Activated CD4-positive, alpha-beta T cell treated with anti-CD3 and anti-CD28 coated beads for 36 hours (primary cell): ENCODE measurements around the gene DOCK9. TPM values are rescaled to one million over a fixed set of nuclear protein-coding genes. Genes with fewer than 3 reads are reported as not detected.

ENCODE experiments used
- ATAC-seq: fragments of 200-7000 bp; cut with Tn5 transposase; one replicate; pipeline ENCODE4 v1.10.0; 2021; ENCODE audit warnings: mild to moderate bottlenecking, moderate library complexity
- CTCF ChIA-PET: fragments of 350-600 bp; sonication (Branson Sonifier 250); formaldehyde crosslinking; loops from one replicate; lab custom pipeline; 2021; ENCODE audit warnings: antibody characterized with exemption; lab: Charles Lee
- POLR2A ChIA-PET: fragments of 350-600 bp; sonication (Branson Sonifier 250); formaldehyde crosslinking; loops from one replicate; lab custom pipeline; 2021; ENCODE audit warnings: antibody characterized with exemption, inconsistent platforms; lab: Charles Lee
- DNase-seq: peaks from one replicate; pipeline ENCODE4 v3.0.0-alpha.2; 2020
- H3K27ac Mint-ChIP-seq: one replicate; pipeline ENCODE4 v1.8.0; 2021; ENCODE audit warnings: mixed read lengths
- H3K27me3 Mint-ChIP-seq: one replicate; pipeline ENCODE4 v1.8.0; 2021; ENCODE audit warnings: mixed read lengths
- H3K36me3 Mint-ChIP-seq: one replicate; pipeline ENCODE4 v1.8.0; 2021; ENCODE audit warnings: low read depth, mixed read lengths
- H3K4me1 Mint-ChIP-seq: one replicate; pipeline ENCODE4 v1.8.0; 2021; ENCODE audit warnings: mixed read lengths
- H3K4me3 Mint-ChIP-seq: one replicate; pipeline ENCODE4 v1.8.0; 2021; ENCODE audit warnings: mild to moderate bottlenecking, moderate library complexity, mixed read lengths
- H3K9me3 Mint-ChIP-seq: one replicate; pipeline ENCODE4 v1.8.0; 2021; ENCODE audit warnings: low read depth, mixed read lengths
- intact Hi-C, 2 experiments: fragments of 100-400 bp; cut with DNase I in 1 of 2; cut with micrococcal nuclease in 1 of 2; formaldehyde crosslinking; loops; one replicate each; pipeline versions ENCODE4 v1.14.2 to v1.15.1; 2022 to 2024; cut with DNase I, micrococcal nuclease
- total RNA-seq, 2 experiments: library from RNA; stranded (reverse); gene quantifications; one replicate each; pipeline ENCODE4 v1.2.3, GENCODE V29; 2021

DOCK9 gene
- total RNA-seq, 2 experiments from 2014 or later, result 36.0 to 42.6 TPM

GRCh38 chr13:98751367-98751782, 226.5 kb downstream of the DOCK9 start:
- peaks cover 50% of the 10 kb centered on the region for H3K27me3 Mint-ChIP-seq
- H3K9me3 Mint-ChIP-seq, result peaks cover 11% of the 10 kb centered on the region
- peaks cover 4% of the 10 kb centered on the region for H3K4me1 Mint-ChIP-seq
- POLR2A ChIA-PET, result no interaction called here
- no peak for ATAC-seq
- H3K36me3 Mint-ChIP-seq, result peaks cover 8% of the 10 kb centered on the region
- CTCF ChIA-PET, result interaction anchor here (0.7 kb wide), 1 partner anchor 100 kb away, joined by 3 read pairs; no protein-coding TSS in a partner anchor
- H3K27ac Mint-ChIP-seq, result no peak overlapping the region
- no peak overlapping the region for H3K4me3 Mint-ChIP-seq
- intact Hi-C loops, result no loop called here
- DNase-seq, result no peak

- H3K4me3 Mint-ChIP-seq, result no peak overlapping the region
- CTCF ChIA-PET, result no interaction called here
- intact Hi-C loops, result no loop called here
These were observed 228.4 kb downstream of the DOCK9 start for GRCh38 chr13:98749501-98749900.

GRCh38 chr13:98746968-98747367, 230.9 kb downstream of the DOCK9 start:
- H3K36me3 Mint-ChIP-seq, result no peaks in the 10 kb centered on the region
- peaks cover 23% of the 10 kb centered on the region for H3K27me3 Mint-ChIP-seq
- ChIA-PET POLR2A (no interaction called here), CTCF (interaction anchor here (0.7 kb wide), 2 partner anchors 162 to 302 kb away, joined by 3 to 4 read pairs; no protein-coding TSS in a partner anchor)
- no peak overlapping the region for H3K4me3 Mint-ChIP-seq
- ATAC-seq (no peak), DNase-seq (no peak)
- intact Hi-C loops, result no loop called here
- no peak overlapping the region for H3K27ac Mint-ChIP-seq
- no peaks in the 10 kb centered on the region for H3K9me3 Mint-ChIP-seq
- H3K4me1 Mint-ChIP-seq, result peaks cover 2% of the 10 kb centered on the region

More at GRCh38 chr13:98749501-98749900, 228.4 kb downstream of the DOCK9 start:
- Mint-ChIP-seq H3K36me3 (peaks cover 7% of the 10 kb centered on the region), H3K27ac (no peak overlapping the region), H3K9me3 (peaks cover 11% of the 10 kb centered on the region), H3K4me1 (peaks cover 4% of the 10 kb centered on the region), H3K27me3 (peaks cover 41% of the 10 kb centered on the region)
- DNase-seq (no peak), ATAC-seq (no peak)
- POLR2A ChIA-PET, result no interaction called here

Other genes starting within 250 kb of the DOCK9 start
- gene SLC15A1, start 225.4 kb downstream of the DOCK9 start, total RNA-seq, result not detected
- gene UBAC2, start 222.8 kb upstream of the DOCK9 start, total RNA-seq, result 10 to 100 TPM; 48.4 to 56.3 TPM